KG1 (cell line): Measurements from ENCODE around the gene ADAMTS14.
"Not testable (repeated sequence)": the region's sequence is repeated elsewhere in the genome, so short reads cannot be mapped to it uniquely, and the experiment has no call there.

Source experiments
- DNase-seq: peaks from one replicate; lab custom pipeline; 2025; lab: John Stamatoyannopoulos, UW

The ADAMTS14 gene

GRCh38 chr10:70672165-70673042, at the start of gene ADAMTS14:
TSS of gene ADAMTS14 (plus strand) at chr10:70672506. CDS start at chr10:70672803, 297 bp downstream.
- DNase-seq: no peak

DNA sequence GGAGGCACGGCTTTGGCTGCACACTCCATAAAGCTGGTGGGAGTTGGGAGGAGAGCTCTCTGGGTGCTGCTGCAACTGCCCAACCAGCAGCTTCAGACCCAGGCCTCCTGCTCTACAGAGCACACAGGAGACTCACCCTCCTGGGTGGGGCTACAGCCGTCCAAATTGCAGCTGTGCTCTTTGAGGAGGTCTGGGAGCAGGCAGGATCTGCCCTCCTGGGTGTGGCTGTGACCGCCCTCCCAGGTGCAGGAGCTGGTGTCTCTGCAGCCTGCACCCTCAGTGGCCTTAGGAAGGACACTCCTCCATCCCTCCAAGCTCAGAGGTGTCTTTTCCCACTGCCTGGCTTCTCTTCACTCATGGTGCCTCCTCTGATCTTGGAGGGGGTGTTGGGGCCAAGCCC, 49.8 kb upstream of the ADAMTS14 start:
- no peak for DNase-seq

- no peak for DNase-seq
Observed at GRCh38 chr10:70622981-70623844, 49.1 kb upstream of the ADAMTS14 start.

DNA sequence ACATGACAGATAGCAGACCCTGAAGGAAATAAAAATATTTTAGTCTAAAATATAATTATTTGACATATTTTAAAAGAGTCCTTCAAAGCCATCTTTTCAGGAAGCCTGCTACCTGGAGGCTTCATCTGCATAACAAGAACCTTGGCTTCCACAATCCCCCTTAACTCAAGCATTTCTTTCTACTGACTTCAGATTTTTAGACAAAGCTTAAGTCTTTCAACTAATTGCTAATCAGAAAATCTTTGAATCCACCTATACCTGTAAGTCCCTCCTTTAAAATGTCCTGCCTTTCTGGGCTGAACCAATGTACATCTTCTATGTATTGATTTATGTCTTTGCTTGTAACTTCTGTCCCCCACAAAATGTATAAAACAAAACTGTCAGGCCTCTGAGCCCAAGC, 46.2 kb upstream of the ADAMTS14 start:
- DNase-seq: no peak

DNA sequence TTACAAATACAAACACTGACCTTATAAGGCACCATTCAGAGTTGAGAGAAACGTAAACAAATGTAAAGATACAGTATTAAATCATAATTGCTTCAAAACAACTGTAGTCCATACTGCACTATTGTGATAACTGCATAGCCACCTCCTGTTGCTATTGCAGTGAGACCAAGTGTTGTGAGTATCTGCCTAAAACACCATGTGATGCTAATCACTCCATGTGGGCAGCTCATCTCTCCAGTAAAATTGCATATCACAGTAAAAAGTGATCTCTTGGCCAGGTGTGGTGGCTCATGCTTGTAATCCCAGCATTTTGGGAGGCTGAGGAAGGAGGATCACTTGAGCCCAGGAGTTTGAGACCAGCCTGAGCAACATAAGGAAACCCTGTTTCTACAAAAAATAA, 43.0 kb upstream of the ADAMTS14 start:
- DNase-seq: no peak

DNA sequence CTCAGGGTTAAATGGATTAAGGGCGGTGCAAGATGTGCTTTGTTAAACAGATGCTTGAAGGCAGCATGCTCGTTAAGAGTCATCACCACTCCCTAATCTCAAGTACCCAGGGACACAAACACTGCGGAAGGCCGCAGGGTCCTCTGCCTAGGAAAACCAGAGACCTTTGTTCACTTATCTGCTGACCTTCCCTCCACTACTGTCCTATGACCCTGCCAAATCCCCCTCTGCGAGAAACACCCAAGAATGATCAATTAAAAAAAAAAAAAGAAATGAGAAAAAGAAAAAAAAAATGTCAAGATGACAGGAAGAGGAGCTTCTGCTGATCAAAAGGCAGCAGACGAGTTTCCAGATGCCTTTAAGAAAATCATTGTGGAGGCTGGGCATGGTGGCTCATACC, 40.6 kb upstream of the ADAMTS14 start:
- DNase-seq: not testable (repeated sequence)

DNA sequence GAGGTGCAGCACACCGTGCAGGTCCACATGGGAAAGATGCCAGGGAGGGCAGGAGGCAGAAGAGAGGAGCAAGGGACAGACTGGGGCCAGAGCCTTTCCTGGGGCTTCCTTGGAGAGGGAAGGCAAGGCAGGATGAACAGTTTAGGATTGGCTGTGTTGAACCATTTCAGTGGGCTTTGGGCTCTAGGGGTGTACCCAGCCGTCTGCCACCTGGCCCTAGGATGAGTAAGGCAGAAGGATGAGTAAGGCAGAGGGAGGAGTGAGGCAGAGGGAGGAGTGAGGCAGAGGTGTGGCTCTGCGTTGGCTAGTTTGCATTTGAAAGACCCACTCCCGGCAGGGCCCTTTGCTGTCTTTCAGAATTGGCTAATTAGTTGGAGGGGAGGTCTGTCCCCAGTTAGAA, 38.3 kb upstream of the ADAMTS14 start:
- no peak for DNase-seq

DNA sequence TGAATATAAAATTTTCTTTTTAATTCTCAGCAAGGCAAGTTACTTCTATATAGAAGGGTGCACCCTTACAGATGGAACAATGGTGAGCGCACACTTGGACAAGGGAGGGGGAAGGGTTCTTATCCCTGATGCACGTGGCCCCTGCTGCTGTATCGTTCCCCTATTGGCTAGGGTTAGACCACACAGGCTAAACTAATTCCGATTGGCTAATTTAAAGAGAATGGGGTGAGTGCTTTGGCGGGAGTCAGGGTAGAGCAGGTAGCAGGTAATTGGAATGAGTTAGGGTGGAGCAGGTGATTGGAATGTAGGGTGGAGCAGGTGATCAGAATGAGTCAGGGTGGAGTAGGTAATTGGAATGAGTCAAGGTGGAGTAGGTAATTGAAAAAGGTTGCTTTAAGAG, 37.8 kb upstream of the ADAMTS14 start:
- not testable (repeated sequence) for DNase-seq

DNA sequence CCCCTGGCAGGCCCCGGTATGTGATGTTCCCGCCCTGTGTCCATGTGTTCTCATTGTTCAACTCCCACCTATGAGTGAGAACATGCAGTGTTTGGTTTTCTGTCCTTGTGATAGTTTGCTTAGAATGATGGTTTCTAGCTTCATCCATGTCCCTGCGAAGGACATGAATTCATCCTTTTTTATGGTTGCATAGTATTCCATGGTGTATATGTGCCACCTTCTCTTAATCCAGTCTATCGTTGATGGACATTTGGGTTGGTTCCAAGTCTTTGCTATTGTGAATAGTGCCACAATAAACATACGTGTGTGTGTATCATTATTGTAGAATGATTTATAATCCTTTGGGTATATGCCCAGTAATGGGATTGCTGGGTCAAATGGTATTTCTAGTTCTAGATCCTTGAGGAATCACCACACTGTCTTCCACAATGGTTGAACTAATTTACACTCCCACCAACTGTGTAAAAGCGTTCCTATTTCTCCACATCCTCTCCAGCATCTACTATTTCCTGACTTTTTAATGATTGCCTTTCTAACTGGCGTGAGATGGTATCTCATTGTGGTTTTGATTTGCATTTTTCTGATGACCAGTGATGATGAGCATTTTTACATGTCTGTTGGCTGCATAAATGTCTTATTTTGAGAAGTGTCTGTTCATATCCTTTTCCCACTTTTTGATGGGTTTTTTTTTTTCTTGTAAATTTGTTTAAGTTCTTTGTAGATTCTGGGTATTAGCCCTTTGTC, 32.5 kb upstream of the ADAMTS14 start:
- not testable (repeated sequence) for DNase-seq

DNA sequence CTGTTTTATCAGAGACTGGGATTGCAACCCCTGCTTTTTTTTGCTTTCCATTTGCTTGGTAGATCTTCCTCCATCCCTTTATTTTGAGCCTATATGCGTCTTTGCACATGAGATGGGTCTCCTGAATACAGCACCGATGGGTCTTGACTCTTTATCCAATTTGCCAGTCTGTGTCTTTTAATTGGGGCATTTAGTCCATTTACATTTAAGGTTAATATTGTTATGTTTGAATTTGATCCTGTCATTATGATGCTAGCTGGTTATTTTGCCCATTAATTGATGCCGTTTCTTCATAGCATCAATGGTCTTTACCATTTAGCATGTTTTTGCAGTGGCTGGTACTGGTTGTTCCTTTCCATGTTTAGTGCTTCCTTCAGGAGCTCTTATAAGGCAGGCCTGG, 29.0 kb upstream of the ADAMTS14 start:
- DNase-seq: not testable (repeated sequence)

GRCh38 chr10:70644959-70645358, 27.3 kb upstream of the ADAMTS14 start:
- not testable (repeated sequence) for DNase-seq

GRCh38 chr10:70647086-70647485, 25.2 kb upstream of the ADAMTS14 start:
- DNase-seq: no peak

DNA sequence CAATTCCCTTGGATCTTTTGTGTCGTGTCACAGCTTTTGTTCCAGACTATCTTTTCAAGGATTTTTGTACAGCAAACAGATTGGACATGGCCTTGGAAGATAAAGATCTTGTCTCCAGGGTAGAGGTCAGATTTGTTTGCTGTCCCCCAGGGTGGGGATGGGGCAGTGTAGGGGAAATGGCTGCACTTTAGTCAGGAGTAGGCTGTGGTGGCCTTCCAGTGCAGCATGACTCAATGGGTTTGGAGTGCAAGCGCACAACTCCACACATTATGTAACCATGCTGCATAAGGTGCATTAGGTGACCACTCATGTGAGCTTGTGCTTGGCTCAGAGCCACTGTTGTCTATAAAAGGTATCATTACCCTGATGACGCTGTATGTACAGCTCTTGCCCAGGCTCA, 23.9 kb upstream of the ADAMTS14 start:
- no peak for DNase-seq

- DNase-seq: no peak
Observed at GRCh38 chr10:70649526-70649925, 22.8 kb upstream of the ADAMTS14 start.

DNA sequence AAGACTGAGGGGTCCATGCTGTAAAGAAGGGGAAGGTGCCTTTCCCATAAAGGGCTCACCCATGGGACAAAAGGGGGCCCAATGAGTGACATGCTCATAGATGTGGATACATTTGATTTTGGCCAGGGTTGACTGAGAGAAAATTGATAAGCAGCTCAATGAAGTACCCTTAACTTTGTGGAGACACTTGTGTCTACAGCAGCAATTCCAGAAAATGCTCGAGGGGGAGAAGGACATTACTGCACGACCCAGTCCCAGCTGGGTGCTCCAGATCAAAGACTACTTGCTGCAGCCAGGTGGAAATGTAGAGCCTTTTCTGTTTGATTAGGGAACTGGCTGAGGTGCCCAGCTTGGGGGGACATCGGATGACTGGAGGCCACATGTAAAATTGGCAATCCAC, 22.2 kb upstream of the ADAMTS14 start:
- DNase-seq: no peak

GRCh38 chr10:70650718-70651117, 21.6 kb upstream of the ADAMTS14 start:
- no peak for DNase-seq

- DNase-seq: no peak
Observed at GRCh38 chr10:70651661-70652060, 20.6 kb upstream of the ADAMTS14 start.

DNA sequence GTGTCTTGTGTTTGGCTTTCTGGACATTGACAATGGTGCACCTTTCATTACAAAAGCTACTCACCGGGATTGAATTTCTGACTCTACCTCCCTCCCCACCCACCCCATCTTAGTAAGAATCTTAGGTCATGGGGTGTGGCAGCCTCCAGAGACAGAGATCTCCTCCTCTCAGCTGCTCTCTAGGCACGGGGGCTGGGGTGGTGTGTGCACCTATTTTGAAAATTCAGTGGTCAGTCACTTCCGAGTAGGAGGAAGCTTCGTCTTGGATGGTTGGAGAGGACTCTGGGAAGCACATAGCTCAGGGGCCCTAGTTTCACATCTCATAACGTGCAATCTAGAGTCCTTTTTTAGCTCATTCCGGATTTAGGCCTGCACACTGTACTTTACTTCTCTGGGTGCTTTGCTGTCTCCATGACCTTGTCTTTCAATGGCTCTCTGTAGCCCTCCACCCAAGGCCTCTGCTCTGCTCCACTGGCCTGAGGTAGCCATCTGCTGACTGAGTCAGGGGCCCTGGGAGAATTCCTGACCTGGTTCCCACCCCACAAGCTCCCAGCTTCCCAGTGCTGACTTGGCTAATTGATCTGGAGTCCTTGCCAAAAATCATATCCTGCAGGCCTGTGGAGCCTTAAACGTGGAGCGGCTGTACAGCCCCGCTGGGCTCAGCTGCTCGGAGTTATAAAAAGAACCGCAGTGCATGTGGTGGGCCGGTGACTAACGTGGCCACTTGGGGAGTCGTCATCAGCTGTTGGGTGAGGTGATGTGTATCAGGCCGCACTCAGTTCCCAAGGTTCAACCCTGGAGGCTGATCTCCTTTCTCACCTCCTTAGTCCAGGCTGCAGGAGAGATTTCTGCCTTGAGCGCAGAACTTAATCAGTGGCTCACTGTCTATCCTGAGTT, 19.3 kb upstream of the ADAMTS14 start:
- DNase-seq: no peak

- DNase-seq: no peak
Observed at GRCh38 chr10:70655316-70655715, 17.0 kb upstream of the ADAMTS14 start.

DNA sequence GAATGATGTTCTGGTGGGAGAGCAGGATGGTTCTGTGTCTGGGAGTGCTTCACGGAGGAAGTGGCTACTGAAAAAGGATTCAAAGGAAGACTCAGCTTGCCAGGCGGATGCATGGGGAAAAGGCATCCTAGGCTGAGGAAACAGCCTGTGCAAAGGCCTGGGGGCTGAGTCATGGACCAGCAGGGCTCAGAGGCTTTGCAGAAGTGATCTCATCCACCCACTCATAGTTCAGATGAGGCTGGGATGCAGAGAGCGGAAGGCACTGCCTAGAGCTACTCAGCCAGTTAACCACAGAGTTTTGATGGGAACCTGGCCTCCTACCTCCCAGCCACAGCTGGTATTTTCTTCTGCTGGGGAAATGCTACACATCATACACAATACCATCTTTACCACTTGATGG, 15.8 kb upstream of the ADAMTS14 start:
- no peak for DNase-seq

GRCh38 chr10:70657041-70657440, 15.3 kb upstream of the ADAMTS14 start:
- no peak for DNase-seq
